Measurements from ENCODE around the gene ASS1.

ASS1 gene

DNA sequence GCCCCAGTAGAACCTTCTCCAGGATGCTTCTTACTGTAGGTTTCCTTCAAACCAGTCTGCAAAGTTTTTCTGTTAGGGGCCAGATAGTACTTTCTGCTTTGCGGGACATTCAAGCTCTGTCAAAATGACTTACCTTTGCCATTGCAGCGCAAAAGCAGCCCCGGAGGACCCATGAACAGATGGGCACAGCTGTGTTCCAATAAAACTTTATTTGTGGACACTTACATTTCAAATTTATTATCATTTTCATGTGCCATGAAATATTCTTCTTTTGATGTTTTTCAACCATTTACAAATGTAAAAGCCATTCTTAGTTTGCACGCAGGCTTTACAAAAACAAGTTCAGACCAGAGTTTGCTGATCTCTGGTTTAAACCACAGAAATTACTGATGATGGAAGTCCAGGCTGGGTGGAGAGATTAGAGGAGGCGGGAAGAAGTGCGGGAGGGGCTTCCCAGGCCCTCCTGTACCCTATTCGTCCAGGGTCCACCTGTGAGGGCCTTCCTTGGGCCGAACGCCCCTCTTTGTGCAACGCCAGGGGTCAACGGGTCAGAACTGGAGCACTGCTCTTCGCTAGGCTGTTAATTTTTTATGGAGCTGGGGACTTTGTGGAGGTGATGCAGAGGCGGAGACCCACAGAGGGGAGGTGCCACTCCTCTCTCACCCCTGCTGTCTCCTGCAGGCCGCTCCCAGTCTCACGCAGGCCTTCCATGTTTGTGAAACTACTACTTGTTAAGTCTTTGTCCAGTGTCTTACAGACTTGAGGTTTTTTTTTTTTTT lies 7.6 kb upstream of the ASS1 start:
- no peak for DNase-seq

GRCh38 chr9:130438382-130438981 lies 6.3 kb upstream of the ASS1 start:
- DNase-seq, result no peak

DNA sequence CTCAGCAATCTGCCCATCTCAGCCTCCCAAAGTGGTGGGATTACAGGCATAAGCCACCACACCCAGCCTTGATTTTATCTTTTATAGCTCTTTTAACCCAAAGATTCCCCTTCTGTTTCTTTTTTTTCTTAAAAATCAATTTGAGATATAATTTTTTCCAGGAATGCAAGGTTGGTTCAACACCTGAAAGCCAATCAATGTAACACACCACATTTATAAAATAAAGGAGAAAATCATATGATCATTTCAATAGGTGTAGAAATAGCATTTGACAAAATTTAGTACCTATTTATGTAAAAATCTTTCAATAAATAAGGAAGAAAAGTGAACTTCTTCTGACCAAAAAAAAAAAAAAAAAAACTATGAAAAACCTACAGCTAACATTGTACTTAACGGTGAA lies 3.7 kb upstream of the ASS1 start:
- no peak for DNase-seq

DNA sequence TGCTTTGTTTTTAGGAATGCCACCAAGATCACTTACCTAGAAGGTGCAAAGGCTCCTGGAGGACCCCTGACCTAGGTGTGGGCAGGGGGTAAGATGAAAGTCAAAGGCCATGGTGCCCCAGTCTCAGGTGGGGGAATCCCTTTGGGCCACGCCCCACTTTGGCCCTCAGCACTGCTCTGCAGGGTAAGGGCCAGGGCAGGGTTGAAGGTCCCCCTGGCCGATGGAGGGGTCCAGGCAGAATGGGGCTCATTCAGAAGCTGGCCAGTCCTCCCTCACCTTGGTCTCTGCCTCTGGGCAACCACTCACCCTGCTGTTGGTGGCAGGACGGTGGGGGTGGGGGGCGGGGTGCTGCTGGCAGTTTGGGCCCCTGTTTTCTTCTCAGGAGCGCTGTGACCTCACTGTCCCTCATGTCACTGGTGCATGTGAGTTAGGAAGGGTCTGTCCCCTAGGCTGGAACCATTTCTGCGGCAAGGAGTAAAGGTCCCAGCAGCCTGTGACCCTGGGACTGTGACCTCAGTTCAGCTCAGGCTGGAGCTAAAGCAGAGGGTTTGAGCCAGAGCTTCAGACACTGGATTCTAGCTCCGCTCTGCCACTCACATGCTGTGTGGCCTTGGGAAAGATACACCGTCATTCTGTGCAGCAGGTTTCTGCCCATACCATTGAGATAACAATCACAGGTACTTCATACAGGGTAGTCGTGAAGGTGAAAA lies 1.9 kb upstream of the ASS1 start:
- DNase-seq, result no peak

DNA sequence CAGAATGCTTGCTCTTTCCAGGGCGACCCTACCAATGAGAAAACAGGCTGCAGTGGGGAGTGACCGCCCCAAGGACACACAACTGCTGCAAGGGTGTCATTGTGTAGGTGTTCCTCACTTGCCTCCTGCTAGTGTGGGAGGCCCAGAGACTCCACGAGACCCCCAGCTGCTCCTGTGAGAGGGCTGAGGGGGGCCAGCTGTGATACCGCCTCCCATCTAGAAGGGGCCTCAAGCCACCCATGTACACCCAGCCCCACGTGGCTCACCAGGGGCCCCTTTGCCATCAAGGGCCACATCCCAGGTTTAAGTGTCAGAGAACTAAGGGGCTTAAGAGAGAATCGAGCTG lies 1.3 kb upstream of the ASS1 start:
- no peak for DNase-seq

DNA sequence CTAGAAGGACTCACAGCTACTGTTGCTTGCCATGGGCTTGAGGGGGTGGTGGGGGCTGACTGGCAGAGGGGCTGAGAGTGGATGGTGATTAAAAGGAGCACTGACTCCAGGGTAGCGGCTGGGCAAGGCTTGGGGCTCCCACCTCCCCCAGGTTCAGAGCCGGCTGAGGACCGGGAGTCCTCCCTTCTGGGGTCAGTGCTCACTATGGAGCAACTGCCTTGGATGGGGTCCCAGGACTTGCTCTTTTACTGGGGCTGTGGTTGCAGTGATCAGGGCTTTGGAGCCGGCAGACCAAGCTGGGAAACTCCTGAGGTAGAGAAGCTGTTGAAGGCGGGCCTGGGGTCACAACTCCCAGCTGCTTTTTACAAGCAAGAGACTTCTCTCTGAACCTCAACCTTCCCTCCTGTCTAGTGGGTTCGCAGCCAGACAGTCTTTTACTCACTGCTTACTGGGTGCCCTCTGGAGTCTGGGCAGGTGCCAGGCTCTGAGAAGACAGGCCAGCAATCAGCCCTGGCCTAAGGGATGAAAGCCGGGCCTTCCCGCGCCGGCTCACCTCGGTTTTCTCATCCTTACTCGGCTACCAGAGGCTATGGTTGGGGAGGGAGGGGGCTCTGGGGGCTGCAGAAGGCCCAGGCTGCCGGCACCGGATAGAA lies 795 bp upstream of the ASS1 start:
- no peak for DNase-seq

- DNase-seq, result no peak
These were observed 665 bp downstream of the ASS1 start for GRCh38 chr9:130445268-130445983.

GRCh38 chr9:130446101-130446861 lies 1.5 kb downstream of the ASS1 start:
- DNase-seq, result no peak

DNA sequence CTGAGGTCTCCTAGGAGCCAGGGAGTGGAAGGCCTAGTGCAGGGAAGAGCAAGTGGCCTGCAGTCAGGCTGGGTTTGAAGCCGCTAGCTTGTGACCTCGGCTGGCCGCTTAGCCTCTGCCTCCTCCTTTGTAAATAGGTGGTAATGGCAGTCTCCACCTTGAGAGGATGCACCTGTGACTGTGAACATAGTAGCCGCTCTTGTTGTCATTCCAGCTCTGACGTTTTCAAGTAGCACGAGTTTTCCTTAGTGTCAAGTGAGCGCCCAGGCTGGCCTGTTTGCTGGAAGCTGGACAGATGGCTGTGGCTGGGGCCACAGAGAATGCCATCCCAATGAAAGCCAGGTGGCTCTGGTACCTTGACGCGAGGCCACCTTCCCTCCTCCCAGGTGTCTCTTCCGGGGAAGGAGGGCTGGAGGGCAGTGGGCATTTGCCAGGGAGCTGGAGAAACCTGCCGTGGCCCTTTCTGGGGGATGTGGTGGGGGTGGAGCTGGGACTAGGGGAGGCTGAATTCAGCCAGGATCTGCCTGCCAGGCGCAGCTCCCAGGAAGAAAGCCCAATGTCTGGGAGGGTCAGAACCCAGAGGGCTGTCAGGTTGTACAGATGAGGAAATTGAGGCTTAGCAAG lies 2.5 kb downstream of the ASS1 start:
- DNase-seq, result no peak

- no peak for DNase-seq
These were observed 3.4 kb downstream of the ASS1 start for GRCh38 chr9:130448035-130448624.

DNA sequence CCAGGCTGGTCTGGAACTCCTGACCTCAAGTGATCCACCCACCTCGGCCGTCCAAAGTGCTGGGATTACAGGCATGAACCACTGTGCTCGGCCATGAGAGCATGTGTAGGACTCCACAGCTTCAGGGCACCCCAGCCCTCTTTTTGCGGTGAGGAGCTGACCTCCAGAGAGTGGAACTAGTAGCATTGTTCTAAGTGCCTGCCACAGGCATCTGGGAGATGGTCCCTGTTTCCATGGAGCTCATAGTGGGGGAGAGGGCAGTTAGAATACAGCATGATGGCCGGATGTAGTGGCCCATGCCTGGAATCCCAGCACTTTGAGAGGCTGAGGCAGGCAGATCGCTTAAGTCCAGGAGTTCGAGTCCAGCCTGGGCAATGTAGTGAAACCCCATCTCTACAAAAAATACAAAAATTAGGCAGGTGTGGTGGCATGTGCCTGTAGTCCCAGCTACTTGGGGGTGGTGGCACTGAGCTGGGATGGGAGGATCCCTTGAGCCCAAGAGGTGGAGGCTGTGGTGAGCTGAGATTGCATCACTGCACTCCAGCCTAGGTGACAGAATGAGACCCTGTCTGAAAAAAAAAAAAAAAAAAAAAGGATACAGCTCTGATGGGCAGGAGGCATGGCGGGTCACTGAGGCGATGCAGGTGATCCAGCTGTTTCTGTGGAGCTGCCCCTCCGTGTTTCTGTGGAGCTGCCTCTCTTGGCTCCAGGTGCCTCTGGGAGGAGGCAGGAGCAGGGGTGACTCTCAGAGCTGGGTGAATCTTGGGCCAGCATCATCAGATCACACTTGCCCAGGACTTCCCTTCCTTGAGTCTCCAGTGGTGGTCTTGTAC lies 4.2 kb downstream of the ASS1 start:
- no peak for DNase-seq

DNA sequence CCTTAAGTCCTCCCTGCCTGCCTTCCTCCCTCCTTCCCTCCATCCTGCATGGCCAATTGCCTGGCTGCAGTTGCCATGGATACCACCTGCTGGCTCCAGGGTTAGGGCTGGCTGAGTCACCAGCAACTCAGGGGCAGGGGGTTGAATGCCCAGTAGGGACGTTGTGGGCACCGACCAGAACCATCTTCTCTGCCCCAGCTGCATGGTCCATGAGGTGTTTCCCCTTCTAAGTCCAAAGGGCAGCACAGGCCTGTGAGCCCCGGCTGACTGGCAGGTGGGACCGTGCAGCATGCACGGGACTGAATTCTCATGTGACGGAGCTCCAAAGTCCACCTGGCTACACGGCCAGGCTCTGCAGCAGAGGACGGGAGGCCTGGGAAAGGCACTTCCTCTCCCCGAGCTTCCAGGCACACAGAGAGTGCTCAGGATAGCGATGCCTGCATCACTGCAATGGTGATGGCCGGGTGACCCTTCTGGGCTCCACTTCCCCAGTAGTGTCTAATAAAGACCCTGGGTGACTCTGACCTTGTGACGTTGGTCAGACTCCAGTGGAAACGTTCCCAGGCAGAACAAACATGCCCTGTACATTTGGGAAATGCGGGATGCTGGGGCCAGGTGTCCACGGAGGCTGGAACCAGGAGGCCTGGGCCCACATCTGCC lies 5.7 kb downstream of the ASS1 start:
- no peak for DNase-seq

- no peak for DNase-seq
These were observed 6.2 kb downstream of the ASS1 start for GRCh38 chr9:130451004-130451390.

DNA sequence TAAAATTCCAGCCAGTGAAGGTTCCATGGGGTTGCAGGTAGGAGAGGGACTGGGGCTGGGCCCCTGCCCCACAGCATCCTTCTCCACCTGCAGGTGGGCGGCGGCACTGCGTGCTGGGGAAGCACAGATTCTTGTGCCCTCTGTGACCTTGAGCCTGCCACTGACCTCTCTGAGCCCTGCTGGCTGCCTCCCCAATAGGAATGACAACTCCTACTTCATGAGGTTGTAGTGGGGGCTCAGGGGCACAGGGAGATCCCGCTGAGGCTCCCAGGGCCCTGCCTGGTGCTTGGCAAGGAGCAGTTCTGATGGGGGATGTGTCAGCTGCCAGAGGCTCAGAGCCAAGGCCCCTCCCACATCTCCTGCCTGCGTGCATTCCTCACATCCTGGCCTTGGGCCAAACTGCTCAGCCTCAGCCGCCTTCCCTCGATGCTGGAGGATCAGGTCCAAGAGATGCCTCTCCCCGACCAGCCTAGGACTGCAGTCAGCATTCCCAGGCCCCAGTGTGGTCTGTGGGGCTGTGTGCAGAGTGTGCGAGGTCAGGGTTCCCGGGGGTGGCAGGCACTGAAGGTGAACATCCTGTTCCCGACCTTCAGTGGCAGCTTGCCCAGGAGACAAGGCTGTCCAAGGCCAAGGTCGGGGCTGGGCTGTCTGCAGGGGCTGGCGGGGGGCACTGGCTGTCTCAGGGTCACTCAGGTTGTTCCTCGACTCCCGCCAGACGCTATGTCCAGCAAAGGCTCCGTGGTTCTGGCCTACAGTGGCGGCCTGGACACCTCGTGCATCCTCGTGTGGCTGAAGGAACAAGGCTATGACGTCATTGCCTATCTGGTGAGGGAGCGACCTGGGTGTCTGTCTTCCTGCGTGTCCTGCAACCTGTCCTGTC lies 7.0 kb downstream of the ASS1 start:
- no peak for DNase-seq

GRCh38 chr9:130452835-130453234 lies 8.1 kb downstream of the ASS1 start:
- no peak for DNase-seq

GRCh38 chr9:130453487-130453886 lies 8.7 kb downstream of the ASS1 start:
- no peak for DNase-seq

GRCh38 chr9:130454096-130454811 lies 9.5 kb downstream of the ASS1 start:
- DNase-seq, result no peak

DNA sequence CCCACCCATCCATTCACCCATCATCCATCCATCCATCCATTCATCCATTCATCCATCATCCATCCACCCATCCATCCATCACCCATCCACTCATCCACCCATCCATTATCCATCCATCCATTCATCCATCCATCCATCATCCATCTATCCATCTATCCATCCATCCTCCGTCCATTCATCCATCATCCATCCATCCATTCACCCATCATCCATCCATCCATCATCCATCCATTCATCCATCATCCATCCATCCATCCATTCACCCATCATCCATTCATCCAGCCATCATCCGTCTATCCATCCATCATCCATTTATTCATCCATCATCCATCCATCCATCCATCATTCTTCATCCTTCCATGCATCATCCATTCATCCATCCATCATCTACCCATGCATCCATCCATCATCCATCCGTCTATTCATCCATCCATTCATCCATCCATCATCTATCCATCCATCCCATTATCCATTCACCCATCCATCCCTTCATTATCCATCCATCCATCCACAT lies 10.1 kb downstream of the ASS1 start:
- no peak for DNase-seq
